Aorta (tissue), 5 donors: ENCODE measurements around the gene SEMA6A. TPM values are rescaled to one million over a fixed set of nuclear protein-coding genes. Genes with fewer than 3 reads are reported as not detected.
A peak's percentile ranks its signal among the peaks of the same experiment; 100 is the strongest.

Experiments used
- ATAC-seq: fragments of 200-7000 bp; cut with Tn5 transposase; one replicate; pipeline ENCODE4 v1.9.1; 2022; ENCODE audit warnings: moderate library complexity; ENCODE audit not compliant: low FRiP score
- DNase-seq, 2 donors: peaks; one replicate each; pipeline ENCODE4 v3.0.0-alpha.2; 2020
- H3K27ac ChIP-seq, 2 donors: one replicate each; pipeline ENCODE4 v1.5.1; 2013; ENCODE audit warnings: low read length in 2 of 2, mild to moderate bottlenecking in 2 of 2, moderate library complexity in 2 of 2, control low read depth in 1 of 2, inconsistent platforms in 1 of 2, low read depth in 1 of 2
- H3K27me3 ChIP-seq, 2 donors: one replicate each; pipeline ENCODE4 v1.6.1; 2013; ENCODE audit warnings: control low read depth in 1 of 2, low read length in 1 of 2, mild to moderate bottlenecking in 1 of 2, moderate library complexity in 1 of 2; ENCODE audit not compliant: insufficient read depth in 2 of 2, control insufficient read depth in 1 of 2
- H3K36me3 ChIP-seq, 2 donors: one replicate each; pipeline ENCODE4 v1.6.1; 2013; ENCODE audit warnings: control low read depth in 1 of 2, low read length in 1 of 2, mild to moderate bottlenecking in 1 of 2; ENCODE audit not compliant: insufficient read depth in 2 of 2, control insufficient read depth in 1 of 2
- H3K4me1 ChIP-seq, 2 donors: one replicate each; pipeline ENCODE4 v1.6.1; 2013; ENCODE audit warnings: low read length in 2 of 2, control low read depth in 1 of 2, mild to moderate bottlenecking in 1 of 2, moderate library complexity in 1 of 2; ENCODE audit not compliant: insufficient read depth in 2 of 2, control insufficient read depth in 1 of 2
- H3K4me3 ChIP-seq, 2 donors: one replicate each; pipeline ENCODE4 v1.5.1; 2013; ENCODE audit warnings: low read length in 2 of 2, control low read depth in 1 of 2, mild to moderate bottlenecking in 1 of 2
- H3K9me3 ChIP-seq: one replicate; pipeline ENCODE4 v1.6.1; 2013; ENCODE audit warnings: mild to moderate bottlenecking, low read length; ENCODE audit not compliant: control insufficient read depth
- WGBS, 2 donors: extraction: QIAGEN DNeasy Blood & Tissue Kit; methylation state at CpG; one replicate each; pipeline ENCODE4 v1.1.7; 2013; 5-methylcytosine and 5-hydroxymethylcytosine counted together
- intact Hi-C, 2 donors: fragments of 100-400 bp; cut with DNase I; formaldehyde crosslinking; loops; one replicate each; pipeline versions ENCODE4 v1.14.2 to v1.15.0; 2022
- polyA plus RNA-seq, 2 donors: library from polyadenylated mRNA; stranded (reverse); fragments of 200-250 nt; gene quantifications; one replicate each; pipeline ENCODE4 v1.2.3, GENCODE V29; 2013
- total RNA-seq, 2 donors: library from RNA; stranded (reverse); fragmentation: NEBNext Ultra II Directional; extraction: Animal tissue kit (Norgen Biotek cat#: 25700); gene quantifications; one replicate each; pipeline ENCODE4 v1.2.1, GENCODE V29; 2021
- donor health status: healthy with polysubstance abuse.
- donor health status: Bipolar disorder and iron deficiency.
- donor health status: DM: no; HTN: no; CAD: no.
- donor health status: DM: no; HTN: no; CAD: no.
- donor health status: DM: yes; HTN: yes; CAD: no.

SEMA6A gene
- total and polyA plus RNA-seq, 4 donors = 0.10 to 28.5 (median 13.0) TPM

- no peaks in the 10 kb centered on the region for H3K27me3 ChIP-seq
- H3K36me3 ChIP-seq = no peaks in the 10 kb centered on the region
- ATAC-seq (no peak), DNase-seq (no peak)
- no peaks in the 10 kb centered on the region for H3K9me3 ChIP-seq
- intact Hi-C loops = no loop called here
- no peak overlapping the region for H3K4me3 ChIP-seq
- H3K27ac ChIP-seq = no peak overlapping the region
- H3K4me1 ChIP-seq = no peaks in the 10 kb centered on the region
- WGBS, 2 donors = 7 to 12% methylated on average over 3 of the region's 3 CpGs
Measured at GRCh38 chr5:116502616-116503015, 72.0 kb downstream of the SEMA6A start.

GRCh38 chr5:116502138-116502537 lies 72.5 kb downstream of the SEMA6A start:
- no peaks in the 10 kb centered on the region for H3K4me1 ChIP-seq
- no peaks in the 10 kb centered on the region for H3K36me3 ChIP-seq
- intact Hi-C loops = no loop called here
- no peak overlapping the region for H3K4me3 ChIP-seq
- H3K27me3 ChIP-seq = no peaks in the 10 kb centered on the region
- H3K27ac ChIP-seq = no peak overlapping the region
- DNase-seq (no peak), ATAC-seq (no peak)
- no peaks in the 10 kb centered on the region for H3K9me3 ChIP-seq
- WGBS, 2 donors = 73 to 78% methylated on average over 4 of the region's 4 CpGs

GRCh38 chr5:116498503-116499048 lies 76.0 kb downstream of the SEMA6A start:
- DNase-seq = no peak
- Histone ChIP-seq H3K27ac (no peak overlapping the region), H3K36me3 (no peaks in the 10 kb centered on the region), H3K4me1 (no peaks in the 10 kb centered on the region), H3K9me3 (no peaks in the 10 kb centered on the region), H3K4me3 (no peak overlapping the region), H3K27me3 (no peaks in the 10 kb centered on the region)
- WGBS, 2 donors = 80 to 90% methylated on average over 4 of the region's 4 CpGs
- intact Hi-C loops = no loop called here
- ATAC-seq = no peak

GRCh38 chr5:116497631-116498030 lies 77.0 kb downstream of the SEMA6A start:
- WGBS, 2 donors = 89 to 91% methylated on average over 5 of the region's 5 CpGs
- no peak for DNase-seq
- no peaks in the 10 kb centered on the region for H3K36me3 ChIP-seq
- no peaks in the 10 kb centered on the region for H3K27me3 ChIP-seq
- no peaks in the 10 kb centered on the region for H3K4me1 ChIP-seq
- intact Hi-C loops = no loop called here
- ATAC-seq = no peak
- no peak overlapping the region for H3K4me3 ChIP-seq
- no peak overlapping the region for H3K27ac ChIP-seq
- H3K9me3 ChIP-seq = no peaks in the 10 kb centered on the region

- DNase-seq = no peak
- intact Hi-C loops = no loop called here
- Histone ChIP-seq H3K9me3 (no peaks in the 10 kb centered on the region), H3K4me1 (no peaks in the 10 kb centered on the region), H3K27me3 (peaks cover 0 to 1% of the 10 kb centered on the region in 2 donors), H3K4me3 (no peak overlapping the region), H3K27ac (no peak overlapping the region), H3K36me3 (no peaks in the 10 kb centered on the region)
- ATAC-seq = no peak
- 98% methylated on average over 9 of the region's 9 CpGs for WGBS, 2 donors
Measured at GRCh38 chr5:116495786-116496357, 78.8 kb downstream of the SEMA6A start.

- Histone ChIP-seq H3K27ac (no peak overlapping the region), H3K9me3 (no peaks in the 10 kb centered on the region), H3K36me3 (no peaks in the 10 kb centered on the region), H3K27me3 (peaks cover 0 to 1% of the 10 kb centered on the region in 2 donors), H3K4me1 (no peaks in the 10 kb centered on the region), H3K4me3 (no peak overlapping the region)
- no peak for DNase-seq
- intact Hi-C loops = no loop called here
- no peak for ATAC-seq
- WGBS, 2 donors = 16 to 27% methylated on average over 6 of the region's 6 CpGs
Measured at GRCh38 chr5:116494784-116495450, 79.7 kb downstream of the SEMA6A start.

GRCh38 chr5:116492776-116493175 lies 81.8 kb downstream of the SEMA6A start:
- Histone ChIP-seq H3K9me3 (no peaks in the 10 kb centered on the region), H3K27ac (no peak overlapping the region), H3K4me1 (no peaks in the 10 kb centered on the region), H3K4me3 (no peak overlapping the region), H3K27me3 (peaks cover 0 to 1% of the 10 kb centered on the region in 2 donors), H3K36me3 (no peaks in the 10 kb centered on the region)
- WGBS, 2 donors = 88 to 94% methylated on average over 3 of the region's 3 CpGs
- intact Hi-C loops = no loop called here
- DNase-seq (no peak), ATAC-seq (no peak)

- WGBS, 2 donors = 84 to 92% methylated on average over 3 of the region's 3 CpGs
- Histone ChIP-seq H3K27ac (no peak overlapping the region), H3K36me3 (no peaks in the 10 kb centered on the region), H3K4me3 (no peak overlapping the region), H3K9me3 (no peaks in the 10 kb centered on the region), H3K4me1 (no peaks in the 10 kb centered on the region), H3K27me3 (peaks cover 0 to 1% of the 10 kb centered on the region in 2 donors)
- ATAC-seq (peak; percentile 20), DNase-seq (no peak)
- intact Hi-C loops = no loop called here
Measured at GRCh38 chr5:116492016-116492623, 82.5 kb downstream of the SEMA6A start.
